Measurements from ENCODE around the gene OTOS. TPM values are rescaled to one million over a fixed set of nuclear protein-coding genes. Genes with fewer than 3 reads are reported as not detected.

Gene OTOS
- total and polyA plus RNA-seq, 4 donors = not detected

- Histone ChIP-seq H3K4me1 (ENCODE audit: control insufficient read depth in 1 of 2, insufficient read depth in 2 of 2, low read length in 2 of 2) (no peaks in the 10 kb centered on the region), H3K36me3 (ENCODE audit: control insufficient read depth in 1 of 2, insufficient read depth in 2 of 2, low read length in 1 of 2) (no peaks in the 10 kb centered on the region), H3K27me3 (ENCODE audit: control insufficient read depth in 1 of 2, insufficient read depth in 2 of 2, low read length in 1 of 2) (no peaks in the 10 kb centered on the region), H3K27ac (ENCODE audit: low read depth in 1 of 2, low read length in 2 of 2) (no peak overlapping the region), H3K9me3 (ENCODE audit: control insufficient read depth, low read length) (peaks cover 4% of the 10 kb centered on the region), H3K4me3 (ENCODE audit: low read length in 2 of 2) (no peak overlapping the region)
- ATAC-seq (ENCODE audit: low FRiP score) = no peak
- WGBS, 2 donors = 82 to 83% methylated on average over 5 of the region's 5 CpGs
- intact Hi-C loops (cut with DNase I) = no loop called here
- peak; percentile 13 to 36 for DNase-seq
Measured at GRCh38 chr2:240157147-240157470, 16.7 kb upstream of the OTOS start.

DNA sequence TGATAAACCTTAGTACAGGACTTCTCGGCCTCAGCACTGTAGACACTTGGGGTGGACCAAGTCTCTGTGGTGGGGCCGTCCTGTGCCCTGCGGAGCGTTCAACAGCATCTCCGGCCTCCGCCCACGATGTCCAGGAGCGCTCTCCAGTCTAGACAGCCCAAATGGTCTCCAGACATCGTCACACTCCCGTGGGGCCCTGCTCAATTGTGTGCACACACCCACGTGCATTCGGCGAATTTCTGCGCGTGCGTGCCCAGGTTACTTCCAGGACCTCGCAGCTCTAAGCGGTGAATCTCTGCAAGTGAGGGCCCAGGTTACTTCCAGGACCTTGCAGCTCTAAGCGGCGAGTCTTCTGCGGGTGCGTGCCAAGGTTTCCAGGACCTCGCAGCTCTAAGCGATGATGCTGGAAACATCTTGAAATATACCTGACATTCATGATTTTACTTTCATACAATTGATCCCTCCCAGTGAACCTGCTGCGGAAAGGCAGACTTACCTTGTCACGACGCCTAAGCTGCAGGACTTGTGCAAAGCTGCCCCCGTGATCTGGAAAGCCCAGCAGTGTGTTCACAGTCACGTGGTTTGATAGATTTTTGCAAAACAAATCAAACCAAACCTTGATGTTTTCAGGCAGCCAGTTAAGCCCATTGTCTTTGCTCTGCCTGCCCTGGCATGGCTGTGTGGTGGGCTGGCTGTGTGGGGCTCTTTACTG lies 16.1 kb upstream of the OTOS start:
- Histone ChIP-seq H3K9me3 (ENCODE audit: control insufficient read depth, low read length) (peaks cover 4% of the 10 kb centered on the region), H3K27ac (ENCODE audit: low read depth in 1 of 2, low read length in 2 of 2) (no peak overlapping the region), H3K27me3 (ENCODE audit: control insufficient read depth in 1 of 2, insufficient read depth in 2 of 2, low read length in 1 of 2) (no peaks in the 10 kb centered on the region), H3K4me3 (ENCODE audit: low read length in 2 of 2) (no peak overlapping the region), H3K4me1 (ENCODE audit: control insufficient read depth in 1 of 2, insufficient read depth in 2 of 2, low read length in 2 of 2) (no peaks in the 10 kb centered on the region), H3K36me3 (ENCODE audit: control insufficient read depth in 1 of 2, insufficient read depth in 2 of 2, low read length in 1 of 2) (no peaks in the 10 kb centered on the region)
- intact Hi-C loops (cut with DNase I) = no loop called here
- WGBS, 2 donors = 74 to 78% methylated on average over 29 of the region's 29 CpGs
- peak; percentile 35 to 65 for DNase-seq
- no peak for ATAC-seq (ENCODE audit: low FRiP score)

DNA sequence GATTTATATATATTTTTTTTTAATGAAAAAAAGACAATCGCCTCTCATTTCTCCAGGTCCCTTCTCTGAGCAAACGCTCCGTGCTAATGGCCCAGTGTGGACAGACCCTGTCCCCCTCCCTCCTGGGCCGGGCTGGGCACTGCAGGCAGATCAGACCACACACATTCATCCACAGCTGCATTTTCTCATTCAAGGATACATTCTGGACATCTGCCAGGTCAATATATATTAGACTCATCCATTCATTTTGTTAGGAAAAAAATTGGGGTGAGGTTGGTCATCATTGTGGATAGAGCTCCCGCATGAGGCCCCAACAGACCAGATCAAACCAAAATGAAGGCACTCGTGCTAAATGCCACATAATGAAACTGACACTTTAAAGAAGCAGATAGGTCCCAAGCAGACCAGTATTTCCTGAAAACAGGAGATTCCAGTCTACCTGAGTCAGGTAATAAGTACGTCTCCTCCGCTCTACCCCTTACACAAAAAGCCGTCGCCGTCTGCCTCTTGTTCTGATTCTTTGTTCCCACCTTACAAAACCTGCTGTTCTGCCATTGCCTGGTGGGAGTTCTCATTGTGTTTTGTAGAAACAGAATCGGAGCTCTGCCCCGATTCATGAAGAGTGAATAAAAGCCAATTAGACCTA lies 15.4 kb upstream of the OTOS start:
- intact Hi-C loops (cut with DNase I) = no loop called here
- Histone ChIP-seq H3K4me3 (ENCODE audit: low read length in 2 of 2) (no peak overlapping the region), H3K36me3 (ENCODE audit: control insufficient read depth in 1 of 2, insufficient read depth in 2 of 2, low read length in 1 of 2) (no peaks in the 10 kb centered on the region), H3K27ac (ENCODE audit: low read depth in 1 of 2, low read length in 2 of 2) (no peak overlapping the region), H3K4me1 (ENCODE audit: control insufficient read depth in 1 of 2, insufficient read depth in 2 of 2, low read length in 2 of 2) (no peaks in the 10 kb centered on the region), H3K9me3 (ENCODE audit: control insufficient read depth, low read length) (peaks cover 4% of the 10 kb centered on the region), H3K27me3 (ENCODE audit: control insufficient read depth in 1 of 2, insufficient read depth in 2 of 2, low read length in 1 of 2) (no peaks in the 10 kb centered on the region)
- WGBS, 2 donors = 85 to 88% methylated on average over 13 of the region's 13 CpGs
- ATAC-seq (ENCODE audit: low FRiP score) (no peak), DNase-seq (peak in 1 of 2 donors; percentile 55)

DNA sequence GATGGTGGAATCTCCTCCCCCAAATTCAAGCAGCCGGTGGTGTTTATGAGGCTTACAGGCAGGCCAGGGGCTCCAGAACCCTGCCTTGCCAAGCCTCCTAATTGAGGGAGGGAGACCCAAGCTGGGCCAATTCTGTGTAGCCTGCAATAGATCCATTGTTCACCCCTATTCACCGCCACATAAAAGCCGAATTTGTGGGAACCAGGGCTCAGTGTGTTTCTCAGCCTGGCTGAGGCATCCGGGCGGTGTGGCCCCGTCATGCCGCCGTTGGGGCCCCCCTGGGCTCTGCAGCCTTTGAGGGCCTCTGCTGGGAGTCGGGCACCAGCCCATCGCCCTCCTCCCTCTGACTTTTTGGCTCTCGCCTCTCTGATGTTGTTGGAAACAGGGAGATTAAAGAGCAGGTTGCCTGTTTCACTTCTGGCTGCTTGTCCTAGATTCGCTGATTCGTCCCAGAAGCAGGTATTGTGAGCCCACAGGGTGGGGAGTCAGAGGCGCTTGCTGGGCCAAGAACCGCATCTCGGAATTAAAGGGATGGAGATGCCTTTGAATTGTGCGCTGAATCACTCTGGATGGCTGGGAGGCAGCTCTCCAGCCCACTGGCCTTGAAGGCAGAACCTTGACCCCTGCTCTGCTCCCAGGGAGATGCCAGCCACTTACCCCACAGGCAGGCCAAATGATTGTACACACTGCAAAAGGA lies 14.7 kb upstream of the OTOS start:
- H3K4me3 ChIP-seq (ENCODE audit: low read length in 2 of 2) = no peak overlapping the region
- DNase-seq = peak; percentile 14 to 63
- H3K9me3 ChIP-seq (ENCODE audit: control insufficient read depth, low read length) = peaks cover 4% of the 10 kb centered on the region
- H3K27ac ChIP-seq (ENCODE audit: low read depth in 1 of 2, low read length in 2 of 2) = no peak overlapping the region
- intact Hi-C loops (cut with DNase I) = no loop called here
- no peaks in the 10 kb centered on the region for H3K4me1 ChIP-seq (ENCODE audit: control insufficient read depth in 1 of 2, insufficient read depth in 2 of 2, low read length in 2 of 2)
- H3K27me3 ChIP-seq (ENCODE audit: control insufficient read depth in 1 of 2, insufficient read depth in 2 of 2, low read length in 1 of 2) = no peaks in the 10 kb centered on the region
- no peaks in the 10 kb centered on the region for H3K36me3 ChIP-seq (ENCODE audit: control insufficient read depth in 1 of 2, insufficient read depth in 2 of 2, low read length in 1 of 2)
- WGBS, 2 donors = 76 to 80% methylated on average over 17 of the region's 17 CpGs
- ATAC-seq (ENCODE audit: low FRiP score) = peak; percentile 23

GRCh38 chr2:240154606-240155005 lies 14.1 kb upstream of the OTOS start:
- Histone ChIP-seq H3K4me3 (ENCODE audit: low read length in 2 of 2) (no peak overlapping the region), H3K9me3 (ENCODE audit: control insufficient read depth, low read length) (peaks cover 4% of the 10 kb centered on the region), H3K27me3 (ENCODE audit: control insufficient read depth in 1 of 2, insufficient read depth in 2 of 2, low read length in 1 of 2) (no peaks in the 10 kb centered on the region), H3K36me3 (ENCODE audit: control insufficient read depth in 1 of 2, insufficient read depth in 2 of 2, low read length in 1 of 2) (no peaks in the 10 kb centered on the region), H3K4me1 (ENCODE audit: control insufficient read depth in 1 of 2, insufficient read depth in 2 of 2, low read length in 2 of 2) (no peaks in the 10 kb centered on the region), H3K27ac (ENCODE audit: low read depth in 1 of 2, low read length in 2 of 2) (no peak overlapping the region)
- intact Hi-C loops (cut with DNase I) = no loop called here
- ATAC-seq (ENCODE audit: low FRiP score) = peak; percentile 31
- peak; percentile 28 to 35 for DNase-seq
- 91 to 92% methylated on average over 8 of the region's 8 CpGs for WGBS, 2 donors

- Histone ChIP-seq H3K27me3 (ENCODE audit: control insufficient read depth in 1 of 2, insufficient read depth in 2 of 2, low read length in 1 of 2) (no peaks in the 10 kb centered on the region), H3K36me3 (ENCODE audit: control insufficient read depth in 1 of 2, insufficient read depth in 2 of 2, low read length in 1 of 2) (no peaks in the 10 kb centered on the region), H3K4me1 (ENCODE audit: control insufficient read depth in 1 of 2, insufficient read depth in 2 of 2, low read length in 2 of 2) (no peaks in the 10 kb centered on the region), H3K4me3 (ENCODE audit: low read length in 2 of 2) (no peak overlapping the region), H3K27ac (ENCODE audit: low read depth in 1 of 2, low read length in 2 of 2) (no peak overlapping the region), H3K9me3 (ENCODE audit: control insufficient read depth, low read length) (peaks cover 4% of the 10 kb centered on the region)
- WGBS, 2 donors = 63 to 88% methylated on average over 3 of the region's 3 CpGs
- ATAC-seq (ENCODE audit: low FRiP score) = no peak
- intact Hi-C loops (cut with DNase I) = no loop called here
- peak; percentile 10 to 21 for DNase-seq
Measured at GRCh38 chr2:240153418-240153817, 13.0 kb upstream of the OTOS start.

GRCh38 chr2:240151477-240152031 lies 11.1 kb upstream of the OTOS start:
- H3K9me3 ChIP-seq (ENCODE audit: control insufficient read depth, low read length) = peaks cover 4% of the 10 kb centered on the region
- no peaks in the 10 kb centered on the region for H3K4me1 ChIP-seq (ENCODE audit: control insufficient read depth in 1 of 2, insufficient read depth in 2 of 2, low read length in 2 of 2)
- H3K36me3 ChIP-seq (ENCODE audit: control insufficient read depth in 1 of 2, insufficient read depth in 2 of 2, low read length in 1 of 2) = no peaks in the 10 kb centered on the region
- DNase-seq (peak; percentile 16 to 38), ATAC-seq (ENCODE audit: low FRiP score) (no peak)
- WGBS, 2 donors = 38 to 49% methylated on average over 15 of the region's 15 CpGs
- intact Hi-C loops (cut with DNase I) = no loop called here
- no peaks in the 10 kb centered on the region for H3K27me3 ChIP-seq (ENCODE audit: control insufficient read depth in 1 of 2, insufficient read depth in 2 of 2, low read length in 1 of 2)
- no peak overlapping the region for H3K4me3 ChIP-seq (ENCODE audit: low read length in 2 of 2)
- H3K27ac ChIP-seq (ENCODE audit: low read depth in 1 of 2, low read length in 2 of 2) = no peak overlapping the region

- DNase-seq (peak in 1 of 2 donors; percentile 32), ATAC-seq (ENCODE audit: low FRiP score) (no peak)
- Histone ChIP-seq H3K36me3 (ENCODE audit: control insufficient read depth in 1 of 2, insufficient read depth in 2 of 2, low read length in 1 of 2) (no peaks in the 10 kb centered on the region), H3K27ac (ENCODE audit: low read depth in 1 of 2, low read length in 2 of 2) (no peak overlapping the region), H3K4me3 (ENCODE audit: low read length in 2 of 2) (no peak overlapping the region), H3K9me3 (ENCODE audit: control insufficient read depth, low read length) (peaks cover 4% of the 10 kb centered on the region), H3K27me3 (ENCODE audit: control insufficient read depth in 1 of 2, insufficient read depth in 2 of 2, low read length in 1 of 2) (no peaks in the 10 kb centered on the region), H3K4me1 (ENCODE audit: control insufficient read depth in 1 of 2, insufficient read depth in 2 of 2, low read length in 2 of 2) (no peaks in the 10 kb centered on the region)
- intact Hi-C loops (cut with DNase I) = no loop called here
- WGBS, 2 donors = 24 to 31% methylated on average over 11 to 12 of the region's 12 CpGs
Measured at GRCh38 chr2:240149943-240150784, 9.7 kb upstream of the OTOS start.

Data from aorta (tissue), 5 donors.